Measurements from ENCODE around the gene TMEM156.
"Not testable (repeated sequence)": the region's sequence is repeated elsewhere in the genome, so short reads cannot be mapped to it uniquely, and the experiment has no call there.

TMEM156 gene

DNA sequence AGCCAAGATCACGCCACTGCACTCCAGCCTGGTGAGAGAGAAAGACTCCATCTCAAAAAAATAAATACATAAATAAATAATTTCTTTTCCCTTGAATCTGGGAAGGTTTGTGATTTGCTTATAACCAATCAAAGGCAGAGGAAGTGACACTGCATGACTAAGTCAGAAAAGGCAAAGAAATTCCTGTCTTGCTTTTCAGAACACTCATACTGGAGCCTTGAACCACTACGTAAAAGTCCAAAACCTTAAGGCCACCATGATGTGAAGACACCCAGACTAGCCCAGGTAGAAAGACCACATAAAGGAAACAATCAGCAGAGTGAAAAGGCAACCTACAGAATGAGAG, 36.6 kb downstream of the TMEM156 start:
- TF ChIP-seq, protein P1, sequence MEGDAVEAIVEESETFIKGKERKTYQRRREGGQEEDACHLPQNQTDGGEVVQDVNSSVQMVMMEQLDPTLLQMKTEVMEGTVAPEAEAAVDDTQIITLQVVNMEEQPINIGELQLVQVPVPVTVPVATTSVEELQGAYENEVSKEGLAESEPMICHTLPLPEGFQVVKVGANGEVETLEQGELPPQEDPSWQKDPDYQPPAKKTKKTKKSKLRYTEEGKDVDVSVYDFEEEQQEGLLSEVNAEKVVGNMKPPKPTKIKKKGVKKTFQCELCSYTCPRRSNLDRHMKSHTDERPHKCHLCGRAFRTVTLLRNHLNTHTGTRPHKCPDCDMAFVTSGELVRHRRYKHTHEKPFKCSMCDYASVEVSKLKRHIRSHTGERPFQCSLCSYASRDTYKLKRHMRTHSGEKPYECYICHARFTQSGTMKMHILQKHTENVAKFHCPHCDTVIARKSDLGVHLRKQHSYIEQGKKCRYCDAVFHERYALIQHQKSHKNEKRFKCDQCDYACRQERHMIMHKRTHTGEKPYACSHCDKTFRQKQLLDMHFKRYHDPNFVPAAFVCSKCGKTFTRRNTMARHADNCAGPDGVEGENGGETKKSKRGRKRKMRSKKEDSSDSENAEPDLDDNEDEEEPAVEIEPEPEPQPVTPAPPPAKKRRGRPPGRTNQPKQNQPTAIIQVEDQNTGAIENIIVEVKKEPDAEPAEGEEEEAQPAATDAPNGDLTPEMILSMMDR (IDR thresholded peaks at IDR 0.05; ENCODE audit: low read depth, low read length): no peak
- DNase-seq: no peak
- no peaks in the 10 kb centered on the region for H3K27me3 ChIP-seq (ENCODE audit: insufficient read depth, low read depth, severe bottlenecking)
- H3K27ac ChIP-seq: no peak overlapping the region
- no peak overlapping the region for H3K4me3 ChIP-seq (ENCODE audit: low read depth, low read length)
- H3K36me3 ChIP-seq: no peaks in the 10 kb centered on the region
- peaks cover 11% of the 10 kb centered on the region for H3K9me3 ChIP-seq (ENCODE audit: severe bottlenecking)

DNA sequence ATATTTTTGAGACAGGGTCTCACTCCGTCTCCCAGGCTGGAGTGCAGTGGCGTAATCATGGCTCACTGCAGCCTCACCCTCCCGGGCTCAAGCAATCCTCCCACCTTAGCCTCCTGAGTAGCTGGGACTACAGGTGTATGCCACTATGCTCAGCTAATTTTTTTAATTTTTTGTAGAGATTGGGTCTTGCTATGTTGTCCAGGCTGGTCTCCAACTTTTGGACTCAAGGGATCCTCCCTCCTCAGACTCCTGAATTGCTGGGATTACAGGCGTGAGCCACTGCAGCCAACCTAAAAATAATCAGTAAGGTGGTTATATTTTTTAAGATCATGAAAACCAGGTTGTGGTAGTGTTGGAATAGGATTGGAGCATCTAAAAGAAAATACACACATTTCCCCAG, 38.1 kb downstream of the TMEM156 start:
- TF ChIP-seq, protein P1 (IDR thresholded peaks at IDR 0.05; ENCODE audit: low read depth, low read length): no peak
- no peaks in the 10 kb centered on the region for H3K27me3 ChIP-seq (ENCODE audit: insufficient read depth, low read depth, severe bottlenecking)
- no peak overlapping the region for H3K4me3 ChIP-seq (ENCODE audit: low read depth, low read length)
- H3K9me3 ChIP-seq (ENCODE audit: severe bottlenecking): no peaks in the 10 kb centered on the region
- DNase-seq: no peak
- H3K27ac ChIP-seq: no peak overlapping the region
- H3K36me3 ChIP-seq: no peaks in the 10 kb centered on the region

DNA sequence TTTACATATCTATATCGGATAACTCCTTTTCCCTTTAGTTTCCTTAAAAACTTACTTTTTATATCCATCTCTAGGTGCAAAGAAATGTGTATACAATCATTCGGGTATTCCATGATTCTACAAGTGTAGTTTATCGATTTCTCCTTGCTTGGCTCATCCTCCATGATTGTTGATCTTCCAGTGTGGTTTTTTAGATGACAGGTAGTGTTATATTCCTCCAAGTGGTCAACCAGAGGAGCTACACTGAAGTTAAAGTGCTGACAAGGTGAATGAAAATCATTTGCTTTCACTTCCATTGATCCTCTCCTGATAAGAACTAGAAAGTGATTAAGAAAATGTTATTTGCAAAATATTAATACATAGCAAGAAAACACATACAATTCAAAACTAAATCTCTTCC, 38.5 kb downstream of the TMEM156 start:
- H3K27me3 ChIP-seq (ENCODE audit: insufficient read depth, low read depth, severe bottlenecking): no peaks in the 10 kb centered on the region
- H3K27ac ChIP-seq: no peak overlapping the region
- TF ChIP-seq, protein P1 (IDR thresholded peaks at IDR 0.05; ENCODE audit: low read depth, low read length): peak; percentile 20; the same call in 1 of the 2 replicates
- no peaks in the 10 kb centered on the region for H3K36me3 ChIP-seq
- no peak overlapping the region for H3K4me3 ChIP-seq (ENCODE audit: low read depth, low read length)
- no peaks in the 10 kb centered on the region for H3K9me3 ChIP-seq (ENCODE audit: severe bottlenecking)
- no peak for DNase-seq

DNA sequence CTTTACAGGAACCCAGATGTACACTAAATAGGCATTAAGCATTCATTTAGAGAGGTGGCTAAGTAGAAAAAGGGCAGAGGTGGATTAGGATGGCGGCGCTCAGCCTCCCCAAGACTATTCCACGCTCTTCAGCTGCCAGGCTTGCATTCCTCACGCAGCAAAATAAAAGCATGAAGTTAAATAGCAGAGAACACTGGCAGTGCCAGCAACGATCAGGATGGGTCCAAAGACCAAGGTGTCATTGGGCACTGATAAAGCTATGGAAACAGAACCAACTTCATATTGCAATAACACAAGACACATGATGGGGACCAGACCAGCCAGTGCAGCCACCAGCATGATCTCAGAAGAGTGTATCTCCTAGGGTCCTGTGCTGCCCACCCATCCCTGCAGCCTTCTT, 42.0 kb downstream of the TMEM156 start:
- TF ChIP-seq, protein P1 (IDR thresholded peaks at IDR 0.05; ENCODE audit: low read depth, low read length): no peak
- no peak for DNase-seq
- Histone ChIP-seq H3K27me3 (ENCODE audit: insufficient read depth, low read depth, severe bottlenecking) (no peaks in the 10 kb centered on the region), H3K27ac (no peak overlapping the region), H3K9me3 (ENCODE audit: severe bottlenecking) (no peaks in the 10 kb centered on the region), H3K36me3 (no peaks in the 10 kb centered on the region), H3K4me3 (ENCODE audit: low read depth, low read length) (no peak overlapping the region)

DNA sequence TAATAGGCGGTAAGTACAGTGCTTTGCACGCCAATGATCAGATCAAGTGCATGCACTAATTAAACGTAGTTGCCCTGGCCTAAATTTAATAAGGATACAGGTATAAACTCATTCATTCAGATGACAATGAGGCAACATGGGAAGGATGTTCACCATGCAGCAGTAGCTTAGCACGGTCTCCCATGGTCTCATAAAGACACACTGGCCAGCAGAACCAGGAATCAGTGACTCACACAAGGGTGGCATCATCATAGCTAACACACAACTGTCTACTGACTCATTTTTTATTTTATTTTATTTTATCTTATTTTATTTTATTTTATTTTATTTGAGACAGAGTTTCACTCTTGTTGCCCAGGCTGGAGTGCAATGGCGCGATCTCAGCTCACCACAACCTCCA, 42.7 kb downstream of the TMEM156 start:
- TF ChIP-seq, protein P1 (IDR thresholded peaks at IDR 0.05; ENCODE audit: low read depth, low read length): no peak
- H3K27me3 ChIP-seq (ENCODE audit: insufficient read depth, low read depth, severe bottlenecking): no peaks in the 10 kb centered on the region
- no peak overlapping the region for H3K4me3 ChIP-seq (ENCODE audit: low read depth, low read length)
- DNase-seq: no peak
- H3K36me3 ChIP-seq: no peaks in the 10 kb centered on the region
- H3K9me3 ChIP-seq (ENCODE audit: severe bottlenecking): no peaks in the 10 kb centered on the region
- H3K27ac ChIP-seq: no peak overlapping the region

DNA sequence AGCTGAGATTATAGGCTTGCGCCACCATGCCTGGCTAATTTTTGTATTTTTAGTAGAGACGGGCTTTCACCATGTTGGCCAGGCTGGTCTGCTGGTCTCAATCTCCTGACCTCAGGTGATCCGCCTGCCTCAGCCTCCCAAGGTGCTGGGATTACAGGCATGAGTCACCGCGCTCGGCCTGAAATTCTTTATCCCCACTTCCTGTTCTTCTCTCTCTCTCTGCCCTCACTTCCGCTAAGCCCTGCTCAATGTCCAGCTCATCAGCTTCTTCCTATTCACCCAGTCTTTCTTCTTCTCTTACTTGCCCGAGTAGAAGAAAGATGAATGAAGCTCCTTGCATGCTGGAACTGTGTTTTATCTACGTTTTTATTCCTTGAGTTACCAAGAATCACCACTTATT, 43.9 kb downstream of the TMEM156 start:
- DNase-seq: peak; percentile 64
- H3K4me3 ChIP-seq (ENCODE audit: low read depth, low read length); H3K27ac ChIP-seq; H3K27me3 ChIP-seq (ENCODE audit: insufficient read depth, low read depth, severe bottlenecking); H3K36me3 ChIP-seq; H3K9me3 ChIP-seq (ENCODE audit: severe bottlenecking): not testable (repeated sequence)
